K562 (cell line): ENCODE results near the gene PLGRKT. TPM values are rescaled to one million over a fixed set of nuclear protein-coding genes. Genes with fewer than 3 reads are reported as not detected.

ENCODE experiments used
- HDGF ChIP-seq: fragments of 450-650 bp; IDR thresholded peaks from 2 replicates; pipeline ENCODE4 v1.6.1; 2016
- PTTG1 ChIP-seq: fragments of 450-650 bp; IDR thresholded peaks from 2 replicates; pipeline ENCODE4 v1.6.1; 2016; ENCODE audit warnings: low read depth, mild to moderate bottlenecking, missing genetic modification characterization, missing compliant biosample characterization
- ZNF79 ChIP-seq: fragments of 250-450 bp; sonication (Bioruptor Pico); IDR thresholded peaks from 2 replicates; pipeline ENCODE4 v1.4.0; 2020; ENCODE audit warnings: low read depth, mild to moderate bottlenecking, moderate library complexity
- polyA plus RNA-seq, 8 experiments: library from polyadenylated mRNA; depleted of rRNA in 4 of 8; stranded (reverse) in 5 of 8; unstranded in 3 of 8; fragments of >200 nt; fragmentation: Nextera tagmentation in 2 of 8; fragmentation: Illumina TruSeq in 1 of 8; extraction: Ambion mirVana in 2 of 8; extraction: Trizol in 1 of 8; gene quantifications; 2 replicates each; pipeline versions ENCODE4 v1.2.1 to v1.2.3, GENCODE V29; 2011 to 2014; ENCODE audit warnings: inconsistent platforms in 1 of 8, missing spikeins in 1 of 8
- total RNA-seq, 7 experiments: library from RNA; depleted of rRNA in 6 of 7; stranded (reverse); fragments of >200 nt in 6 of 7; fragmentation: Illumina TruSeq in 2 of 7; extraction: Trizol in 2 of 7; gene quantifications; 2 replicates each; pipeline versions ENCODE4 v1.2.1 to v1.2.3, GENCODE V29; 2011 to 2021; ENCODE audit warnings: low replicate concordance in 1 of 7
- TF ChIP-seq, protein P1 (sequence below): sonication (generic); formaldehyde crosslinking; IDR thresholded peaks from 2 replicates; pipeline ENCODE4 v1.8.0; 2023; ENCODE audit warnings: mild to moderate bottlenecking, missing genetic modification reagents
- TF ChIP-seq, protein P2 (sequence below): fragments of 450-650 bp; IDR thresholded peaks from 2 replicates; pipeline ENCODE4 v1.6.1; 2016; ENCODE audit warnings: mild to moderate bottlenecking, moderate library complexity

Gene PLGRKT
- total and polyA plus RNA-seq, 9 of the 15 experiments (the other 6 are each of a cell fraction or from before 2014, with no cell fraction given): 4.7 to 13.8 (median 6.5) TPM

DNA sequence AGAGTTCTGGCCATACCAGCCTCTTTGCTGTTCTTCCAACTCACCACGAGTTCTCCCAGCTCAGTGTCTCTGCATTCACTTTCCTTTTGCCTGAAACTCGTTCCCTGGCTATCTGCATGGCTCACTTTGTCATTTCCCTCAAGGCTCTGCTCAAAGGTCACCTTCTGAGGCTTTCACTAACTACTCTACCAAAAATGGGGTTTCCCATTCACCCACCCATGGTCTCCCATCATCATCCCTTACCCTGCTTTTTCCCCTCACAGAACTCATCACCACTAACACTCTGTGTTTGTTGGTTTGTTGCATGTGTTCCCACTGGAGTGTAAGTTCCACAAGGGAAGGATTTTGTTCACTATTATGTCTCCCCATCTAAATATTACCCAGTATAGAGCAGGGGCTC, 16.6 kb downstream of the PLGRKT start (continued):
- TF ChIP-seq, protein P1, sequence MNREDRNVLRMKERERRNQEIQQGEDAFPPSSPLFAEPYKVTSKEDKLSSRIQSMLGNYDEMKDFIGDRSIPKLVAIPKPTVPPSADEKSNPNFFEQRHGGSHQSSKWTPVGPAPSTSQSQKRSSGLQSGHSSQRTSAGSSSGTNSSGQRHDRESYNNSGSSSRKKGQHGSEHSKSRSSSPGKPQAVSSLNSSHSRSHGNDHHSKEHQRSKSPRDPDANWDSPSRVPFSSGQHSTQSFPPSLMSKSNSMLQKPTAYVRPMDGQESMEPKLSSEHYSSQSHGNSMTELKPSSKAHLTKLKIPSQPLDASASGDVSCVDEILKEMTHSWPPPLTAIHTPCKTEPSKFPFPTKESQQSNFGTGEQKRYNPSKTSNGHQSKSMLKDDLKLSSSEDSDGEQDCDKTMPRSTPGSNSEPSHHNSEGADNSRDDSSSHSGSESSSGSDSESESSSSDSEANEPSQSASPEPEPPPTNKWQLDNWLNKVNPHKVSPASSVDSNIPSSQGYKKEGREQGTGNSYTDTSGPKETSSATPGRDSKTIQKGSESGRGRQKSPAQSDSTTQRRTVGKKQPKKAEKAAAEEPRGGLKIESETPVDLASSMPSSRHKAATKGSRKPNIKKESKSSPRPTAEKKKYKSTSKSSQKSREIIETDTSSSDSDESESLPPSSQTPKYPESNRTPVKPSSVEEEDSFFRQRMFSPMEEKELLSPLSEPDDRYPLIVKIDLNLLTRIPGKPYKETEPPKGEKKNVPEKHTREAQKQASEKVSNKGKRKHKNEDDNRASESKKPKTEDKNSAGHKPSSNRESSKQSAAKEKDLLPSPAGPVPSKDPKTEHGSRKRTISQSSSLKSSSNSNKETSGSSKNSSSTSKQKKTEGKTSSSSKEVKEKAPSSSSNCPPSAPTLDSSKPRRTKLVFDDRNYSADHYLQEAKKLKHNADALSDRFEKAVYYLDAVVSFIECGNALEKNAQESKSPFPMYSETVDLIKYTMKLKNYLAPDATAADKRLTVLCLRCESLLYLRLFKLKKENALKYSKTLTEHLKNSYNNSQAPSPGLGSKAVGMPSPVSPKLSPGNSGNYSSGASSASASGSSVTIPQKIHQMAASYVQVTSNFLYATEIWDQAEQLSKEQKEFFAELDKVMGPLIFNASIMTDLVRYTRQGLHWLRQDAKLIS (CRISPR knock-in tag): no peak
- TF ChIP-seq PTTG1 (tag) (no peak), HDGF (no peak), ZNF79 (no peak)
- TF ChIP-seq, protein P2, sequence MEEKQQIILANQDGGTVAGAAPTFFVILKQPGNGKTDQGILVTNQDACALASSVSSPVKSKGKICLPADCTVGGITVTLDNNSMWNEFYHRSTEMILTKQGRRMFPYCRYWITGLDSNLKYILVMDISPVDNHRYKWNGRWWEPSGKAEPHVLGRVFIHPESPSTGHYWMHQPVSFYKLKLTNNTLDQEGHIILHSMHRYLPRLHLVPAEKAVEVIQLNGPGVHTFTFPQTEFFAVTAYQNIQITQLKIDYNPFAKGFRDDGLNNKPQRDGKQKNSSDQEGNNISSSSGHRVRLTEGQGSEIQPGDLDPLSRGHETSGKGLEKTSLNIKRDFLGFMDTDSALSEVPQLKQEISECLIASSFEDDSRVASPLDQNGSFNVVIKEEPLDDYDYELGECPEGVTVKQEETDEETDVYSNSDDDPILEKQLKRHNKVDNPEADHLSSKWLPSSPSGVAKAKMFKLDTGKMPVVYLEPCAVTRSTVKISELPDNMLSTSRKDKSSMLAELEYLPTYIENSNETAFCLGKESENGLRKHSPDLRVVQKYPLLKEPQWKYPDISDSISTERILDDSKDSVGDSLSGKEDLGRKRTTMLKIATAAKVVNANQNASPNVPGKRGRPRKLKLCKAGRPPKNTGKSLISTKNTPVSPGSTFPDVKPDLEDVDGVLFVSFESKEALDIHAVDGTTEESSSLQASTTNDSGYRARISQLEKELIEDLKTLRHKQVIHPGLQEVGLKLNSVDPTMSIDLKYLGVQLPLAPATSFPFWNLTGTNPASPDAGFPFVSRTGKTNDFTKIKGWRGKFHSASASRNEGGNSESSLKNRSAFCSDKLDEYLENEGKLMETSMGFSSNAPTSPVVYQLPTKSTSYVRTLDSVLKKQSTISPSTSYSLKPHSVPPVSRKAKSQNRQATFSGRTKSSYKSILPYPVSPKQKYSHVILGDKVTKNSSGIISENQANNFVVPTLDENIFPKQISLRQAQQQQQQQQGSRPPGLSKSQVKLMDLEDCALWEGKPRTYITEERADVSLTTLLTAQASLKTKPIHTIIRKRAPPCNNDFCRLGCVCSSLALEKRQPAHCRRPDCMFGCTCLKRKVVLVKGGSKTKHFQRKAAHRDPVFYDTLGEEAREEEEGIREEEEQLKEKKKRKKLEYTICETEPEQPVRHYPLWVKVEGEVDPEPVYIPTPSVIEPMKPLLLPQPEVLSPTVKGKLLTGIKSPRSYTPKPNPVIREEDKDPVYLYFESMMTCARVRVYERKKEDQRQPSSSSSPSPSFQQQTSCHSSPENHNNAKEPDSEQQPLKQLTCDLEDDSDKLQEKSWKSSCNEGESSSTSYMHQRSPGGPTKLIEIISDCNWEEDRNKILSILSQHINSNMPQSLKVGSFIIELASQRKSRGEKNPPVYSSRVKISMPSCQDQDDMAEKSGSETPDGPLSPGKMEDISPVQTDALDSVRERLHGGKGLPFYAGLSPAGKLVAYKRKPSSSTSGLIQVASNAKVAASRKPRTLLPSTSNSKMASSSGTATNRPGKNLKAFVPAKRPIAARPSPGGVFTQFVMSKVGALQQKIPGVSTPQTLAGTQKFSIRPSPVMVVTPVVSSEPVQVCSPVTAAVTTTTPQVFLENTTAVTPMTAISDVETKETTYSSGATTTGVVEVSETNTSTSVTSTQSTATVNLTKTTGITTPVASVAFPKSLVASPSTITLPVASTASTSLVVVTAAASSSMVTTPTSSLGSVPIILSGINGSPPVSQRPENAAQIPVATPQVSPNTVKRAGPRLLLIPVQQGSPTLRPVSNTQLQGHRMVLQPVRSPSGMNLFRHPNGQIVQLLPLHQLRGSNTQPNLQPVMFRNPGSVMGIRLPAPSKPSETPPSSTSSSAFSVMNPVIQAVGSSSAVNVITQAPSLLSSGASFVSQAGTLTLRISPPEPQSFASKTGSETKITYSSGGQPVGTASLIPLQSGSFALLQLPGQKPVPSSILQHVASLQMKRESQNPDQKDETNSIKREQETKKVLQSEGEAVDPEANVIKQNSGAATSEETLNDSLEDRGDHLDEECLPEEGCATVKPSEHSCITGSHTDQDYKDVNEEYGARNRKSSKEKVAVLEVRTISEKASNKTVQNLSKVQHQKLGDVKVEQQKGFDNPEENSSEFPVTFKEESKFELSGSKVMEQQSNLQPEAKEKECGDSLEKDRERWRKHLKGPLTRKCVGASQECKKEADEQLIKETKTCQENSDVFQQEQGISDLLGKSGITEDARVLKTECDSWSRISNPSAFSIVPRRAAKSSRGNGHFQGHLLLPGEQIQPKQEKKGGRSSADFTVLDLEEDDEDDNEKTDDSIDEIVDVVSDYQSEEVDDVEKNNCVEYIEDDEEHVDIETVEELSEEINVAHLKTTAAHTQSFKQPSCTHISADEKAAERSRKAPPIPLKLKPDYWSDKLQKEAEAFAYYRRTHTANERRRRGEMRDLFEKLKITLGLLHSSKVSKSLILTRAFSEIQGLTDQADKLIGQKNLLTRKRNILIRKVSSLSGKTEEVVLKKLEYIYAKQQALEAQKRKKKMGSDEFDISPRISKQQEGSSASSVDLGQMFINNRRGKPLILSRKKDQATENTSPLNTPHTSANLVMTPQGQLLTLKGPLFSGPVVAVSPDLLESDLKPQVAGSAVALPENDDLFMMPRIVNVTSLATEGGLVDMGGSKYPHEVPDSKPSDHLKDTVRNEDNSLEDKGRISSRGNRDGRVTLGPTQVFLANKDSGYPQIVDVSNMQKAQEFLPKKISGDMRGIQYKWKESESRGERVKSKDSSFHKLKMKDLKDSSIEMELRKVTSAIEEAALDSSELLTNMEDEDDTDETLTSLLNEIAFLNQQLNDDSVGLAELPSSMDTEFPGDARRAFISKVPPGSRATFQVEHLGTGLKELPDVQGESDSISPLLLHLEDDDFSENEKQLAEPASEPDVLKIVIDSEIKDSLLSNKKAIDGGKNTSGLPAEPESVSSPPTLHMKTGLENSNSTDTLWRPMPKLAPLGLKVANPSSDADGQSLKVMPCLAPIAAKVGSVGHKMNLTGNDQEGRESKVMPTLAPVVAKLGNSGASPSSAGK: no peak
